Glomerular endothelial cell (primary cell): ENCODE results near the gene KCNJ10. TPM values are rescaled to one million over a fixed set of nuclear protein-coding genes. Genes with fewer than 3 reads are reported as not detected.
"Not testable (repeated sequence)": the region's sequence is repeated elsewhere in the genome, so short reads cannot be mapped to it uniquely, and the experiment has no call there.

Experiments used
- DNase-seq: peaks from one replicate; pipeline ENCODE4 v3.0.0-alpha.2; 2011; ENCODE audit warnings: low read depth, low spot score; ENCODE audit errors: extremely low read depth
- total RNA-seq: library from RNA; depleted of rRNA; stranded (reverse); fragments of >200 nt; gene quantifications from 2 replicates; pipeline ENCODE4 v1.2.3, GENCODE V29; 2015

Gene KCNJ10
- not detected in 2 replicates for total RNA-seq

DNA sequence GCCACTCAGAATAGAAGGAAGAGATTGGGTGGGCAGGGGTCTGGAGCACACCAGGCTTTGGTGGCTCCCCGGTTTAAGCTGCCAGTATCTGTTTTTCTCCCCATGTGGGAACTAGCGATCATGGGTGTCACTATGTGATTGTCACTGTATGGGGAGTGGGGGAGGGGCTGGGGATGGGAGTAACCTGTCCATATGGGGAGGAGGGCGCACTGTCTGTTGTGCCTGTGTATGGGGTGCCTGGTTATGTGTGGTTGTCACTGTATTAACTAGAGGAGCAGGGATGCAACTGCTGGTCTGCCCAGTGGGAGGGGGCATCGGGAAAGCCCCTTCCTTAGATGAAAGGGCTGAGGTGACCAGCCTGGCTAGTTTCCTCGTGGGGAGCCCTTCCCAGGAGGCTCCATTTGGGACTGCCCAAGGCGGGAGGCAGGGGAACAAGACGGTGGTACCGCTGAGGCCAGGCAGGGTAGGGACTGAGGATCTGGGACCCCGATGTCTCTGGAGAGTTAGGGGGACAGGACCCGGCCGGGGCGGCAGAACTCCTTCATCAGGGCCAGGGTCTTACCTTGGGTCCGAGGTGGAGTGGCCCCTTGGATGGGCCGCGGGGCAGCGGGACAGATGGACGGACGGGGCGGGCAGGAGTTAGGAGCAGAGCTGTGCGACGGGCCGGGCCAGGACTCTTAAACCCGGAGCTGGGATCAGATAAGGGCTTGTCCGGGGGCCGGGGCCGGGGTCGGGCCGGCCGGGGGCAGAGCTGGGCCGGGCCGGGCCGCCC, at the start of gene KCNJ10:
KCNJ10 (minus strand) TSS at position 701 of the 772 bp plus-strand sequence. CDS start 27,628 bp downstream, outside the sequence.
- no peak for DNase-seq

DNA sequence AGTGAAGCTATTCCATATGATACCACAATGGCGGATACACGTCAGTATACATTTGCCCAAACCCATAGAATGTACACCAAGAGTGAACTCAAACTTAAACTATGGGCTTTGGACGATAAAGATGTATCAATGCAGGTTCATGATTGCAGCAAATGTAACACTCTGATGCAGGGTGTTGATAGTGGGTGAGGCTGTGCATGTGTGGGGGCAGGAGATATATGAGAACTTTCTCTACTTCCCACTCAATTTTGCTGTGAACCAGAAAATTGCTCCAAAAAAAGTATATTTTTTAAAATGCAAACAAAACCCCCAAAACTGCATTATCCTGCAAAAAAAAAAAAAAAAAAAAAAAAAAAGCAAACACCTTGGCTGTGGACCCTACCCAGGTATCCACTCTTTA, 49.0 kb upstream of the KCNJ10 start:
- DNase-seq, result no peak

DNA sequence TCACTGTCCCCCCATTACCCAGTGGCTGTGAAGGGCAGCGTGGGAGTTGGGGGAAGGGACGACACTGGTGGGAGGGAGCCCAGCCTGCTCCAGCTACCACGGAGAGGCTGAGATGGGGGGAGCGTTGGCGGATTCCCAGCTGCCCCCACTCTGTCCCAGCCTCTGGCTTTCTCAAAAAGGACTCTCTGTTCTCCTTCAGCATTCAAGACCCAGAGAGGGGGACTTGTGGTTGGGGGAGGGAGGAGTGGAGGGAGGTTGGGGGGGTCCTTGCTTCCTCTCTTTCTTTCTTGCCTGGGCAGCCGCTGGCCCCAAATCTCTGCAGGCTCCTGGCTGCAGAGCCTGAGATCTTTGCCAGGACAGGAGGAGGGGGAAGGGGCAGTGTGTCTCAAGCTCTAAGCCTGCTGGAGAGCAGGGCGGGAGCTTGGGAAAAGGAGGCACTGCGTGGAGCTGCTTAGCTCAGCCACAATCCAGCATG, 47.8 kb upstream of the KCNJ10 start:
- no peak for DNase-seq

DNA sequence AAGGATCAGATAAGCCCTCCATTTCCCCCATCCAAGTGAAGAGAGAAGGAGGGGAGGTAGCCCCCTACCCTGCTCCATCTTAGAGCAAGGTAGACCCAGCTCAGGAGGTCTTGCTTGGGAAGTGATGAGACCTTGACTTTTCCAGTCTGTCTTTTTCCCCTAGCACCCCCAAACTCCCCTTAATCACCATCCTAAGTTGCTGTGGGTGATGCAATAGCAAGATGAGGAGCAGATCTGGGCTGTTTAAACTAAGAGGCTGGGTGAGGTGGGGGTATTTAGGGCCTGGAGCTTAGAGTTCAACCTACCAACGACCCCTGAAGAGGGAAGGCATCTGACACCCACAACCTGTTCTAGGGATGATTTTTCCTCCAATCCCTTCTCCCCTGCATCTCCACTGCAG, 47.3 kb upstream of the KCNJ10 start:
- no peak for DNase-seq

DNA sequence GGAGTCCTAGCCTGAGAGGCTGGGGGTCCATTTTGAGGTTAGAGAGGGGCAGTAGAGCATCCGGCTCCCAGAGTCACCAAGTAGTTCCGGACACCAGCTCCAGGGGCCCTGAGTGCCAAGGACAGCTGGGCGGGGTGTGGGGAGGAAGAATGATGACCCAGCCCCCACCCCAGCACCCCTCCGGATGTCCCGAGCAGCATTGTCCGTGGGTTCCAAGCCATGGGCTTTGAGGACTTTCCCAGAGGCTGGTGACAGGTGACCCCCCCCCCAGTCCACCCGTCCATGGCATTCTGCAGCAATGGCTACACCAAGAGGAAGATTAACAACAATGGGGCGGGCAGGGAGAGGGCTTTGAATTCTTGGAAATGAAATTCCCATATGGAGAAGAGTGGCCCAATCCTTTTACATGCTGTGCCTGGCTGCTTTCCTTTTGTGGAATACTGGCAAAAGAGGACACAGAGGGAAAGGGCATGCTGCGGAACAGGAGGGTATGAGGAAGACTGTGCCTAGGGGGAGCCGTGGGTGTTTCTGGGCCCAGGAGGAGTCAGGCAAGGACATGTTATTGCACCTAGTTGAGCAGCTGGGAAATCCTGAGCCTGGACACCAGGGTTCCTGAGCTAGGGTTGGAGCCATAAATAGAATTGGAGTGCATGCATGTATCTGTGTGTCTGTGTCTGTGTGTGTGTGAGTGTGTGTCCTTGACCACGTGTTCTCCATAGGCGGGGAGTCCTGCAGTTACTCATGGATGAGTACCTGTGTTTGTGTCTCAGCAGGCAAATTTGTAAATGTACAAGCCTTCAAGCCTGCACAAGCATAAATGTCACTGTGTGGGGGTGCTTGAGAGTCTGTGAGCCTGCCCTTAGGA, 46.6 kb upstream of the KCNJ10 start:
- no peak for DNase-seq

DNA sequence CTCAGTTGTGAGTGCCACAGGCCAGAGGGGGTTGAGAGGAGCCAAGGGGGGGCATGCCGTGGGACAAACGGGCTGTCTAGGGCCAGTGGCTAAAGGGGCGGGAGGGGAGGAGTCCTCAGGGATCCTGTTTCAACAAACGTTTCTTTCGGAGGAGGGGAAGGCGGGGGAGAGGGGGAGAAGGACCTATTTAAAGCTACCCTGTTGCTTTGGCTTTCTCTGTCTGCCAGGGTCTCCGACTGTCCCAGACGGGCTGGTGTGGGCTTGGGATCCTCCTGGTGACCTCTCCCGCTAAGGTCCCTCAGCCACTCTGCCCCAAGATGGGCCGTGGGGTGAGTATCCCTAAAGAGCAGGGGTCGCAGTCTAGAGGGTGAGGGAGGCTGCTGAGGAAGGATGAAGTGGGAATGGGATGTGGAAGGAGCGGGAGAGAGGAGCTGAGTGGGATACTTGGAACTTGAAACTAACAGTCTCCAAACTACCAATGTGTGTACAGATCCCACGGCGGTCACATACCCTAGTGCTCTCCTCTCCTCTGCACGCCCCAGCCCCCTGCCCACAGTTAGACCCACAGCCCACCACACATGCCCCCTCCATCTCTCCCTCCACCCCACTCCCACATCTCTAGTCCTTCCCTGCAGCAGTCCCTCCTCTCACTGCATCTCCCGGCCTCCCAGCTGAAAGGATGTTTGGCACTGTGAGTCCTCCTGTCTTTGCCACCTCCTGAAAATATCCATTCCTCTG, 45.8 kb upstream of the KCNJ10 start, which contains the start of gene ATP1A2:
ATP1A2 (plus strand) TSS at position 215 of the 738 bp plus-strand sequence; CDS start at position 318, 103 bp downstream.
- DNase-seq, result no peak

DNA sequence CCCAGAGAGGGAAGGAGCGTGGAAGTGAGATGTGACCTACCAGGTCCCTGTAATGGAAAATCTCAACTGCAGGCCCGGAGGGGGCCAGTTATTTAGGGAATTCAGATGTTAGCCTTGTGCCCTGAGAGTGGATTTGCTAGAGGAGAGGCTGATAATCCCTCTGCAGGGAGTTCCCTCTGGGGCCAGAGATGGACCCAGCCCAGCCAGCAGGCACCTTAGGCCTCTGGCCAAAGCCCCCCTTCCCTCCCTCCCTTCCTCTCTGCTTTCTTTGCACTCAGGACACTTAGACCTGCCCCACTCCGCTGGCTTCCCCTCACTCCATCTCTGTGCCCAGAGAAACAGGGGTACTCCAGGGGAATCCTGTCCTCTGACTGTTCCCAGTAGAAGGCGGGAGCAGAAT, 44.1 kb upstream of the KCNJ10 start:
- DNase-seq, result no peak

DNA sequence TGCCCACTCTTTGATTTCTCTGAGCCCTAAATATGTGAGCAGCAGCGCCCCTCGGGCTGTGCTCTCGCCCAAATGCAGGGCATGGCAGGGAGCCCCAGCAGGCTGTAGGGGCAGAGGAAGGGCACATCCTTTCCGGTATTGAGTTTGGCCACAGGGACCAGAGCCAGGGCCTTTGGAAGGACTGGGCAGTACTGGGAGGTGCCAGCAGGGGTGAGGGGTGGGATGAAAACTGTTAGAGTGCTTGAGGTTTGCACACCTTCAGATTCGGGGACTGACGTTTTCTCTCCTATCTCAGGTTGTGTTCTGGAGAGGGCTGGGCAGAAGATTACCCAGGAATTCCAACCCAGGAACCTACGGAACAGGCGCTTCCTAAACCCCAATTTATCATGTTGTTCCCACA, 43.4 kb upstream of the KCNJ10 start:
- DNase-seq, result no peak

DNA sequence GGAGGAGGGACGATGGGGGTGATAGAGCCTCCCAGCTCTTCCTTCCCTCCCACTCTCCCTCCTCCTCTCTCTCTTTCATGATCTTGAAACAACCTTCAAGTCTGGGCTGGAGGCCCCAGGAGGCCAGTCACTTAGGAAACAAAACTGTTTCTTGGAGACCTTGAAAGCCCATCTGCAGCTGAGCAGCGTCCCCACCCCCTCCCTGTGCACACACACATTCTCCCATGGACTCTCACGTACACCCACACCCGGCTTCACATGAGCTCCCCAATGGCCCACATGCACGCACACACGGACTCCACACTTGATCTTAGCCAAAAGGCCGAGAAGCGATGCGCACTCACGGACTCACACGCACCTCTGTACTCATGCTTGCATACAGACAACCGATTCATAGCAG, 42.4 kb upstream of the KCNJ10 start:
- no peak for DNase-seq

DNA sequence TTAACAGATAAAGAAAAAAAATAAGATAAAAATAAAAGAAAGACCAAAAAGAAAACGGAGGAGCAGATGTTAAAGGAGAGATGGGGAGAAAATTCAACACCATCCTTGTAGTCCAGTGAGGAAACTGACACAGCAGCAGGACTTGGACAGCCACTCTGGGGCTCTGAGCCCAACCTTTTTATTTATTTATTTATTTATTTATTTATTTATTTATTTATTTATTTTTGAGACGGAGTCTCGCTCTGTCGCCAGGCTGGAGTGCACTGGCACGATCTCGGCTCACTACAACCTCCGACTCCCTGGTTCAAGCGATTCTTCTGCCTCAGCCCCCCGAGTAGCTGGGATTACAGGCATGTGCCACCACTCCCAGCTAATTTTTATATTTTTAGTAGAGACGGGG, 41.5 kb upstream of the KCNJ10 start:
- DNase-seq, result not testable (repeated sequence)

DNA sequence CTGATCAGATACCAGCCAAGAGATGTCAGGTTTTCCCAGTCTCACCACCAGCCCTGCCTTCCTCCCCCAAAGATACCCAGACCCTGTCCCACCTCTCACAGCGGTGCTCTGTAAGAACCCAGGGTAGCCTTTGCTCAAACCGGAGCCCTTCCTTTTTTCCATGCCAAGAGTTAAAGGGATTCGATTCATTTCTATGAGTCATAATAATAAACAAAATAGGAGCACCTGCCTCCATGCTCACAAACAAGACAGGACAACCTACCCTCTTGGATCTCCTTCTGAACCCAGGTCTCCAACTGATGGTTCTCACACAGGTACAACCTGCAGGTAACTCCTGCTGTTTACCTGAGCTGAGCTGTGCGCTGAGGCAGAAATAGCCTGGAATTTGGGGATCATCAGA, 39.7 kb upstream of the KCNJ10 start:
- no peak for DNase-seq

DNA sequence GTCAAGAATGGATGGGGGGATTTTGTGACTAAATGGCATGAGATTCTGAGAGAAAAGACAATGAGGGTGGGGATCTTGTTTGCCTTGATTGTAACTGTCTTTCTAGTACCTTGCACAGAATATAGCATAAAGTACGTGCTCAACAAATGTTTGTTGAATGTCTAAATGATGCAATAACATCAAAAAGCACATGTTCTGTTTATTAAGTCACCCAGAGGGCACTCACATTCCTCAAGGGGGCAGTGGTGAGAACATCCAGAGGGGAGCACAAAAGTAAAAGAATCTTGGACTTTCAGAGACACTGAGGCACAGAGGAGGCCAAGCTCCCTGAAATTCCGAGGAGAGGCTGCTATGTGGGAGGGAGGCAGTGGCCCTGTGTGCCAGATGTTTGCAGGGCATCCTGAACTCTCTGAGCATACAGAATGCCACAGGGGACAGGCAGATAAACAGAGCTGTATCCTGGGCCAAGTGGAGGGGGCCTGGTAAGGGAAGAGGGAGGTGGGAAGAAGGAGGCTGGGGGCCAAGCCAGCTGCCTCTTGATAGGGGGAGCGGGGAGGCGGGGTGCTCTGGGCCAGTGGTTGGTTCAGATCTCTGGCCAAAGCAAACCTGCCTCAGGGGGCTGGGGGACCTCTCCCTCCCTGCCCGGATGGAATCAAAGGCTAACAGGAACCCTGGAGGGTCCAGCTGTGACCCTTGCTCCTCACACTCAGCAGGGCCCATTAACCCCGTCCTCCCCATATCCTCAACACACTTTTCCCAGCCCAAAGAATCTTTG, 39.1 kb upstream of the KCNJ10 start:
- DNase-seq, result no peak

DNA sequence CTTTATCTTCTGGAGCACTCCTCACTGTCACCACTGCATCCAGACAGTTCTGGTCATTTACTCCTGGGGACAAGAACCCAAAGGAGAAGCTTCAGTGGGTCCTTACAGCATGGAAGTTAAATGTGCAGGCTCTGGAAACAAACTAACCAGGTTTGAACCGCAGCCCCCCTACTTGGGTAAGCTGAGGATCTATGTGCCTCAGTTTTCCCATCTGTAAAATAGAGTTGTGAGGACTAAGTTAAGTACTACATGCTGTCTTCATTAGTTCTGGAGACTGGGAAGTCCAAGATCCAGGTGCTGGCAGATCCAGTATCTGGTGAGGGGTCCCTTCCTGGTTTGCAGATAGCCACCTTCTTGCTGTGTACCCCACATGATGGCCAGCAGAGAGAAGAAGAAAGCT, 37.6 kb upstream of the KCNJ10 start:
- no peak for DNase-seq

DNA sequence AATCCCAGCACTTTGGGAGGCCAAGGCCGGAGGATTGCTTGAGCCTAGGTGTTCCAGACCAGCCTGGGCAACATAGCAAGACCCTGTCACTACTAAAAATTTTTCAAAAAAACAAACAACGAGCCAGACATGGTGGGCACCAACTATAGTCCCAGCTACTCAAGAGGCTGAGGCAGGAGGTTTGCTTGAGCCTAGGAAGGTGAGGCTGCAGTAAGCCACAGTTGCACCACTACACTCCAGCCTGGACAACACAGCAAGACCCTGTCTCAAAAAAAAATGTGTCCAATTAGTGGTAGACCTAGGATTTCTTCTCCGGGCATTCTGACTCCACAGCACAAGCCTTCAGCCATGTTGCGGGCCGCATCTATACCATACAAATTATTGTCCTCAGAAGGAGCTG, 35.2 kb upstream of the KCNJ10 start:
- no peak for DNase-seq

DNA sequence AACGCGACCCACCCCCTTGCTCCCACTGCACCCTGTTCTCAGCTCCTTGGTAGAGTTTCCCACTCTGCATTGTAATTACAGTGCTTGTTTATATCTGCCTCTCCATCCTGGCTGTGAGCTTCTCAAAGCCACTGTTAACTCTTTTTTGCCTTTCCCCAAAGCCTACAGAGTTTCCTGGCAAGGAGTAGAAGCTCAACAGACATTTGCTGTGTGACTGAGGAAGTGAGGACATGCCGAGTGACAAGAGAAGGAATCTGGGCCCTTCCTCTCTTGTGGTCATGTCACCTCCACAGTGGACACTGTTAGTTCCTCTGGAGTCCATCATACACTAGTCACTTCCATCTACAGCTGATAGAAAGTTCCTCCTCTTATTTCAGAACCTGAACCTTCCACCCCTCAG, 34.5 kb upstream of the KCNJ10 start:
- no peak for DNase-seq

DNA sequence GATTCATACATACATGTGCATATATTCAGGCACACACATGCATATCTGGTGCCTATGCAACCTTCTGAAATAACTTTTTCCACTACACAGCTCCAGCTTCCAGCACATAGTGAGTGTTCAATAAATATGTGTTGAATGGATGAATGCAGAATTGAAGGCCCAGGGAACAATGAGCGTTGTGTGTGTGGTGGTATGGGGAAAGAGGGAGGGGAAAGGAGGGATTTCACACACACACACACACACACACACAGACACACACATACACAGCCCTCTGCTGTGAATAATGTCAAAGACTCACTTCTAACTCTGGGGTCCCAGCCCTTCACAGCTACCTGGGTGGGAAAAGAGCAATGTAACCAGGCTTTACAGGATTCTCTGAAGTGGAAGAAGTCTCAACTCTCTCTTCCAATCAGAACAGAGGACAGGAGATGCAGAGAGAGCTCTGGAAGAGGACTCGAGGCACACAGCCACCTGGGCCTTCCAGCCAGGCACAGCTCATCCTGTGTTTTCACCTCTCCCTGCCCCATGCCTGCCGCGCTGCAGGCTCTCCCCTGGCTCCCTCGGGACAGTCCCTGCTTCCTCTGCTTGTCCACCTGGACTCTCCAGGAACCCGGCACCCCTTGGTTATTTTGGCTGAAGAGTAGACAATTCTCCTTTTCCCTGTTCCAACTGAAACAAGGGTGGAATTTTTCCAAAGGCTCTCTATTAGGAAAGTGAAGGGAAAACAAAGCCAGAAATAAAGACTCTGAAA, 33.9 kb upstream of the KCNJ10 start:
- DNase-seq, result no peak

DNA sequence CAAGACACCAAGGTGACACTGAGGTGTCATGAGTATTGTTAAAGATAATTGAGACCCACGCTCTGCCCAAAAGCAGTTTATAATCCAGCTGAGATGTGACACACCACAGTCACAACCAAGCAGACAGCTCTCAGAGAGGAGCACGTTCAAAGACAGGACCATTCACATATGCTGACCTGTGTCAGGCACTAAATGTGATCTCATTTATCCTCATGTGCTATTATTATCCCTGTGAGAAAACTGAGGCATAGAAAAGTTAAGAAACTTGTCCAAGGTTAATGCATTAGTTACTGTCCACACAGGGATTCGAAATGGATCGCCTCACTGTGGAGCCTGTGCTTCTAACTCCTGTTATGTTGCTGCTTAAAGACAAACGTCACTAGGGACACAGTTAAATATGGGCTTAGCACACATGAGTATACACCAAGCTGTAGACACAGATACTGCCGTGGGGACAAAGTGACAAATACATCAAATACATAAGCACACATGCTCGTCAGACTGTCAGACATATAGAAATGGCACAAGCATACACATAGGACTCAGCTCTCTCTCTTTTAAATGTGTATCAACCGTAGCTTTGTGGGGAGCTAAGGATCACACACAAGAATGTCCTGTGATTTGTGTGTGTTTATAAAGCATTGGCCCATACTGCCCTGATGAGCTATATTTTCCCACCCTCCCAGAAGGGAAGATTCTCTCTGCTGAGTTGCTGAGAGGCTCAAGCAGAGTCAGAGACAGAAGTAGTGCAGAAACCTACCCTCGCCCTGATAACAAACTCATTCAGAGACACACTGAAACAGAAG, 32.0 kb upstream of the KCNJ10 start:
- no peak for DNase-seq

DNA sequence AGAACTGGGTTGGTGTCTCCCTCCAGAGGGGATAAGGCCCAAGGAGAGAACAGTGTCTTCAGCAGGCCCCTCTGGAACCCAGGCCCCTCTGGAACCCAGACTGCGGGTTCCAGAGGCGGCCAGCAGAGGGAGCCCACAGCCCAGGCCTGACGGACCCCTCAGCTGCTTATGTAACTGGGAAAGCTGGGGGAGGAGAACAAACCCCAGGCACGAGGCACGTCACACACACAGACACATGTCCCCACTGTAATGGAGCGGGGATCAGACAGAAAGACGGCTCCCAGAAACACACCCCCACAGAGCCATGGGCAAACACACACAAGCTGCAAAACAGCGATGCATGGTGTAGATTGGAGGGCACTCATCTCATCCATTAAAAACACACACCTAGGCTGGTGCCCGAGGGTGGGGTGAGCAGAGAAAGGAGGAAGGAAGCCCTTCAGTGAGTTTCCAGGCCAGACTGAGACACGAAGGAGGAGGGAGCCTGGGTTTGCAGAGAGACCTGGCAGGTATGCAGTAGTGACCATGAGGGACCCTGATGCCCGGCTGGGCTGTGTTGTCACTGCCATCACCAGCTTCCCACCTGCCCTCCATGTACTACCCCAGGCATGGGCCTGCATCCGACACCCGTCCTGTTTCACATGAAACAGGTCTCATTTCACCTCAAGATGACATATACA, 31.2 kb upstream of the KCNJ10 start:
- DNase-seq, result no peak
